GM12878 (cell line): ENCODE data around the gene PJA1. TPM values are rescaled to one million over a fixed set of nuclear protein-coding genes. Genes with fewer than 3 reads are reported as not detected.

Source experiments
- ATAC-seq: fragments of 200-7000 bp; cut with Tn5 transposase; 3 replicates; pipeline ENCODE4 v1.9.1; 2020; ENCODE audit warnings: mild to moderate bottlenecking, moderate library complexity
- BruUV-seq: library from RNA; stranded (reverse); fragments of 400-500 nt; replicated peaks from 2 replicates; lab custom pipeline; 2021; lab: Mats Ljungman, UMichigan
- CTCF ChIA-PET: fragments of 300-600 bp; sonication (Branson Sonifier 250); formaldehyde crosslinking; extraction: SDS; loops from one replicate; lab custom pipeline; 2021; ENCODE audit warnings: inconsistent platforms; lab: Yijun Ruan, JAX
- POLR2A ChIA-PET: fragments of 350-600 bp; formaldehyde crosslinking; extraction: SDS; loops from one replicate; lab custom pipeline; 2021; ENCODE audit warnings: inconsistent platforms; lab: Charles Lee
- RAD21 ChIA-PET: fragments of 300-600 bp; sonication (Branson Sonifier 250); formaldehyde crosslinking; loops from one replicate; lab custom pipeline; 2023; ENCODE audit warnings: antibody characterized with exemption; ENCODE audit not compliant: unreplicated experiment; lab: Charles Lee
- SMC1A ChIA-PET: fragments of 300-600 bp; sonication (Branson Sonifier 250); formaldehyde crosslinking; loops from one replicate; lab custom pipeline; 2023; ENCODE audit not compliant: unreplicated experiment, uncharacterized antibody; lab: Charles Lee
- DNase-seq: peaks from one replicate; pipeline ENCODE4 v3.0.0-alpha.2; 2011; ENCODE audit warnings: low read depth, low spot score
- FAIRE-seq: peaks from 3 replicates; lab custom pipeline; 2011; peaks lifted over from hg19 to GRCh38; lab: Jason Lieb, UNC
- H2AFZ ChIP-seq: 2 replicates; pipeline ENCODE4 v1.6.0; 2011; ENCODE audit warnings: low read depth, low read length, control low read depth; ENCODE audit not compliant: control insufficient read depth
- H3K27ac ChIP-seq: 2 replicates; pipeline ENCODE4 v1.5.1; 2011; ENCODE audit warnings: control low read depth; ENCODE audit not compliant: control insufficient read depth, insufficient read depth
- H3K27me3 ChIP-seq, 2 experiments: replicated peaks in 1 of 2; 2 replicates each; pipeline versions ENCODE4 v1.6.0 to v1.6.1; 2011; ENCODE audit warnings: low read length in 1 of 2; ENCODE audit not compliant: control insufficient read depth in 2 of 2, insufficient read depth in 2 of 2
- H3K36me3 ChIP-seq, 2 experiments: 2 replicates each; pipeline ENCODE4 v1.5.1; 2011; ENCODE audit warnings: low read length in 1 of 2; ENCODE audit not compliant: control insufficient read depth in 2 of 2, insufficient read depth in 2 of 2
- H3K4me1 ChIP-seq: 2 replicates; pipeline ENCODE4 v1.6.1; 2011; ENCODE audit warnings: mild to moderate bottlenecking, low read length, moderate library complexity, mixed read lengths; ENCODE audit not compliant: control insufficient read depth, insufficient read depth
- H3K4me2 ChIP-seq: 2 replicates; pipeline ENCODE4 v1.6.0; 2011; ENCODE audit warnings: control low read depth; ENCODE audit not compliant: control insufficient read depth, insufficient read depth
- H3K4me3 ChIP-seq: fragments of 200-600 bp; sonication (generic); 2 replicates; pipeline ENCODE4 v1.5.1; 2016
- H3K79me2 ChIP-seq: 2 replicates; pipeline ENCODE4 v1.6.0; 2011; ENCODE audit warnings: low read length; ENCODE audit not compliant: control insufficient read depth, insufficient read depth
- H3K9ac ChIP-seq: 2 replicates; pipeline ENCODE4 v1.8.0; 2011; ENCODE audit warnings: low read length, control low read depth, mixed read lengths; ENCODE audit not compliant: control insufficient read depth, insufficient read depth
- H3K9me3 ChIP-seq: replicated peaks from 3 replicates; pipeline ENCODE4 v1.5.1; 2011; ENCODE audit warnings: mild to moderate bottlenecking, low read length; ENCODE audit not compliant: control insufficient read depth, insufficient read depth
- H4K20me1 ChIP-seq: 2 replicates; pipeline ENCODE4 v1.6.0; 2011; ENCODE audit not compliant: control insufficient read depth, insufficient read depth
- CUX1 ChIP-seq: IDR thresholded peaks from 2 replicates; pipeline ENCODE4 v1.6.1; 2012; ENCODE audit warnings: improper control_type of control experiment, low read depth, low read length; ENCODE audit not compliant: insufficient replicate concordance
- EGR1 ChIP-seq, 2 experiments: IDR thresholded peaks; 1 replicate in 1 of 2; 2 replicates in 1 of 2; pipeline ENCODE4 v1.6.1; 2011 to 2012; ENCODE audit warnings: low read depth in 2 of 2, low read length in 2 of 2, borderline replicate concordance in 1 of 2, mild to moderate bottlenecking in 1 of 2, moderate library complexity in 1 of 2
- JUNB ChIP-seq: IDR thresholded peaks from 2 replicates; pipeline ENCODE4 v1.6.1; 2016; ENCODE audit warnings: antibody characterized with exemption, mild to moderate bottlenecking
- NFYB ChIP-seq: IDR thresholded peaks from 2 replicates; pipeline ENCODE4 v1.6.1; 2011; ENCODE audit warnings: low read depth, mild to moderate bottlenecking, low read length, improper control_type of control experiment, moderate library complexity; ENCODE audit not compliant: insufficient read depth
- PAX5 ChIP-seq: IDR thresholded peaks from 2 replicates; pipeline ENCODE4 v1.6.1; 2011; ENCODE audit warnings: low read depth, low read length, borderline replicate concordance
- SPI1 ChIP-seq: IDR thresholded peaks from 2 replicates; pipeline ENCODE4 v1.6.1; 2011; ENCODE audit warnings: low read depth, mild to moderate bottlenecking, low read length, moderate library complexity, borderline replicate concordance; ENCODE audit not compliant: insufficient read depth
- WGBS: methylation state at CpG from one replicate; pipeline ENCODE4 v1.1.6; 2016; ENCODE audit warnings: low lambda C conversion rate; ENCODE audit not compliant: insufficient replicate concordance, insufficient coverage; ENCODE audit errors: missing lambda C conversion rate; 5-methylcytosine and 5-hydroxymethylcytosine counted together
- in situ Hi-C: fragments of 300-500 bp; cut with MboI; formaldehyde crosslinking; loops from 9 replicates; pipeline ENCODE4 v1.14.3; 2018; ENCODE audit warnings: mixed read lengths
- intact Hi-C: fragments of 100-400 bp; cut with micrococcal nuclease; formaldehyde crosslinking; loops from one replicate; pipeline ENCODE4 v1.14.2; 2022; ENCODE audit not compliant: unreplicated experiment
- polyA plus RNA-seq, 11 experiments: library from polyadenylated mRNA; depleted of rRNA in 4 of 11; unstranded in 6 of 11; stranded (reverse) in 5 of 11; fragments of >200 nt; fragmentation: Nextera tagmentation in 4 of 11; fragmentation: Illumina TruSeq in 1 of 11; extraction: Ambion mirVana in 4 of 11; extraction: Trizol in 1 of 11; gene quantifications; 1 replicate in 1 of 11; 2 replicates in 10 of 11; pipeline versions ENCODE4 v1.2.1 to v1.2.3, GENCODE V29; 2011 to 2016; ENCODE audit warnings: inconsistent platforms in 2 of 11, missing spikeins in 2 of 11, low read depth in 1 of 11
- total RNA-seq, 4 experiments: library from RNA; depleted of rRNA in 3 of 4; stranded (reverse); fragments of >200 nt in 3 of 4; fragmentation: Illumina TruSeq in 1 of 4; extraction: Trizol in 1 of 4; gene quantifications; 2 replicates each; pipeline versions ENCODE4 v1.2.1 to v1.2.3, GENCODE V29; 2013 to 2021

Gene PJA1
- total and polyA plus RNA-seq, 10 of the 15 experiments (the other 5 are each of a cell fraction or from before 2014, with no cell fraction given): 5.2 to 19.5 (median 10.8) TPM

GRCh38 chrX:69146739-69147138 lies 18.5 kb downstream of the PJA1 start:
- Histone ChIP-seq H3K9ac (no peak overlapping the region), H3K79me2 (no peaks in the 10 kb centered on the region)
- FAIRE-seq: no peak
- TF ChIP-seq PAX5: no peak
- TF ChIP-seq EGR1 (IDR thresholded peaks at IDR 0.05; ENCODE audit: borderline replicate concordance in 1 of 2, low read depth in 2 of 2, low read length in 2 of 2): no peak
- 0 out of 2 replicates have a peak, but pooled peaks have one; percentile 19 for TF ChIP-seq JUNB
- TF ChIP-seq SPI1: peak; percentile 69
- no peak for TF ChIP-seq NFYB
- TF ChIP-seq, all 136 proteins: peak for 2
- POLR2A ChIA-PET: no interaction called here
- ATAC-seq (no peak), DNase-seq (no peak)
- intact Hi-C loops (no loop called here), in situ Hi-C loops (no loop called here)
- no peaks in the 10 kb centered on the region; a peak in 1 of 4 replicates for H3K27me3 ChIP-seq
- H3K4me1 ChIP-seq: no peaks in the 10 kb centered on the region
- H2AFZ ChIP-seq: no peak overlapping the region
- SMC1A ChIA-PET: no interaction called here
- H3K36me3 ChIP-seq: no peaks in the 10 kb centered on the region
- no peak overlapping the region for H3K27ac ChIP-seq
- H4K20me1 ChIP-seq: no peaks in the 10 kb centered on the region
- RAD21 ChIA-PET: no interaction called here
- no peak overlapping the region for H3K4me2 ChIP-seq
- BruUV-seq: no TSS peak
- no peaks in the 10 kb centered on the region for H3K9me3 ChIP-seq
- no peak overlapping the region for H3K4me3 ChIP-seq
- CTCF ChIA-PET: no interaction called here
- 15% methylated on average over 4 of the region's 4 CpGs for WGBS

GRCh38 chrX:69145714-69146113 lies 19.5 kb downstream of the PJA1 start:
- FAIRE-seq: no peak
- Histone ChIP-seq H3K4me1 (no peaks in the 10 kb centered on the region), H3K27me3 (no peaks in the 10 kb centered on the region; a peak in 1 of 4 replicates), H3K9ac (no peak overlapping the region), H3K4me3 (no peak overlapping the region), H2AFZ (no peak overlapping the region), H3K36me3 (no peaks in the 10 kb centered on the region), H3K27ac (no peak overlapping the region), H4K20me1 (no peaks in the 10 kb centered on the region), H3K79me2 (no peaks in the 10 kb centered on the region), H3K4me2 (no peak overlapping the region), H3K9me3 (no peaks in the 10 kb centered on the region)
- intact Hi-C loops: no loop called here
- ChIA-PET POLR2A (no interaction called here), SMC1A (no interaction called here), CTCF (interaction anchor here (1.3 kb wide), 1 partner anchor 318 kb away, joined by 3 read pairs; no protein-coding TSS in a partner anchor), RAD21 (no interaction called here)
- no peak for ATAC-seq
- no TSS peak for BruUV-seq
- in situ Hi-C loops: no loop called here
- TF ChIP-seq CUX1: no peak
- DNase-seq: no peak
- 16% methylated on average over 5 of the region's 5 CpGs for WGBS
